HG03460 (cell line): ENCODE measurements around the gene ANKRD50.

Source experiments
- ATAC-seq: cut with Tn5 transposase; IDR thresholded peaks from one replicate; pipeline ENCODE4 v1.9.1; 2021; ENCODE audit not compliant: unreplicated experiment

ANKRD50 gene

DNA sequence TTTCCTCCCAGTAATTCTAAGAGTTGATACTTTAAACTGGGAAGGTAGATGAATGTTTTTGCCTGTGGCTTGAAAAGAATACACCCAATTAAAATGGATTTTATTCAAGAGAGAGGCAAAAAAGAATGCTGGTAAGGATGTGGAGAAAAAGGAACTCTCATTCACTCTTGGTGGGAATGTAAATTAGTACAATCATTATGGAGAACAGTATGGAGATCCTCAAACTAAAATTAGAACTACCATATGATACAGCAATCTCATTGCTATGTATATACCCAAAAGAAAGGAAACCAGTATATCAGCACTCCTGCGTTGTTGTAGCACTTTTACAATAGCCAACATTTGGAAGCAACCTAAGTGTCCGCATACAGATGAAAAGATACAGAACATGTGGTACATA is 75.2 kb downstream of the ANKRD50 start:
- ATAC-seq = no peak

DNA sequence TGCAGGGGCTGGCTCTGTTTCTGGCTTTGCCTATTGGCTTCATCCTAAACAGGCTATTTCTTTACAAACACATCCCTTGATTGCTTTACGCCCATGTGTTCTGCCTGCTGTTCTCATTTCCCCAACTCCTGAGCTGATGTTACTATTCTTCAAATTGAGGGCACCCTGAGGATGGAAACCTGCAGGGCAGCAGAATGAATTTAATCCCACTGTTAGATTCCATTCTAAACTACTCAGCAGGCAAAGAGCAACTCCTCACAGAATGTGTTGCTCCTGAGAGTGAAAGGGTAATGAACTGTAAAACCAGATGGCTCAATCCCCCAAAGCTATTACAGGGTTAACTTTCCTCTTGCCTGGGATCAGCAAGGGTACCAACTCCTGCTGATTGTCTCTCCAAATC is 75.7 kb downstream of the ANKRD50 start:
- no peak for ATAC-seq

DNA sequence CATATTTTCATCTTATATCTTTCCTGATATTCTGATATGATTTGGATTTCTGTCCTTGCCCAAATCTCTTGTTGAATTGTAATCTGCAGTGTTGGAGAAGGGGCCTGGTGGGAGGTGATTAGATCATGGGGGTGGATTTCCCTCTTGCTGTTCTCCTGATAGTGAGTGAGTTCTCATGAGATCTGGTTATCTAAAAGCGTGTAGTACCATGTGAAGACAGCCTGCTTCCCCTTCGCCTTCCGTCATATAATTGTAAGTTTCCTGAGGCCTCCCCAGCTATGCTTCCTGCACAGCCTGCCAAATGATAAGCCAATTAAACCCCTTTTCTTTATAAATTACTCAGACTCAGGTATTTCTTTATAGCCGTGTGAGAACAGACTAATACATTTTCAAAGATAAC is 77.2 kb downstream of the ANKRD50 start:
- no peak for ATAC-seq

DNA sequence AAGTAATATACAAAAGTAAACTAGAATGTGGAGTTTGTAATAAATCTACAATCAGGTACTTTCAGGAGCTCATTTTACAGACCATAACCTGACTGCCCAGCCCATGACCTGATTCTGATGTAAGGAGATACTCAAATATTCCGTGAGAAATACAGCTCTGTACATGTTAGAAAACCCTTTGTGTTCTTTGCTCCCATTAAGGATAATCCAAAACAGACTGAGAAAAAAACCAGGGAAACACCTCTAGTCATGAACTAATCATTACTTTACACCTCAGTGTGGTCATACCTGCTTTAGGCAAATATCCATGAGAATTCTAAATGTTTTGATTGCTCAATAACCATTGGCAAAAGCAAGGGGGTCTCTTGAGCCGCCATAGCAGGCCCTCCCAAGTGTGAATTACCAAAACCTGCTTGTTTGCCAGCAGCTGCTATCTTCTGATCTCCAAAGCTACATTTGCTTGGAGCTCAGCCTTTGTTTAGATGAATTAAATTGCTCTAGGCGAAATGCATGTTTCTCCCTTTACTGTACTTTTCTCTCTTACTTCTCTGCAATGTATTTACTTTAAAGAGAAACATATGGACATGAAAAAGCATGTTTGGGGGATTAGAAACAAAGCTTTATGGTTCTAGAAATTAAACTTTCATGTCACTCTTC is 79.1 kb downstream of the ANKRD50 start:
- ATAC-seq = no peak

DNA sequence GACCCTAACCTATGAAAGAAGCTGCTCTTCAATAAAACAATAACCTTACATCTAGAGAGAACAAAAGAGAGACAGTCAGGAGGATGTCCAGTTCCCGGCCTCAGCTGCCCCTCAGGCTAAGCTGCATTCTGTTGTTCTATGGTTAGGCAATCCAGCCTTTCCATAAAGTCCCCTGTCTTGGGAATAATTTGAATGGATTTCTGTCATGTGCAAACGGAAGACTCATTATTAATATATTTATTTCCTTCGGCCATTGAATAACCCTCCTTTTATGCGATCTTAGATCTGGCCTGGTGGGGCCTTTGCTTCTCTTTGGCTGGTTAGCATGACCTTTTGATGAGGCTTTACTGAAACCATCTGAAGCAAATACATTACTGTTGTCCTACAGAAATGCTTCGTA is 80.1 kb downstream of the ANKRD50 start:
- no peak for ATAC-seq

DNA sequence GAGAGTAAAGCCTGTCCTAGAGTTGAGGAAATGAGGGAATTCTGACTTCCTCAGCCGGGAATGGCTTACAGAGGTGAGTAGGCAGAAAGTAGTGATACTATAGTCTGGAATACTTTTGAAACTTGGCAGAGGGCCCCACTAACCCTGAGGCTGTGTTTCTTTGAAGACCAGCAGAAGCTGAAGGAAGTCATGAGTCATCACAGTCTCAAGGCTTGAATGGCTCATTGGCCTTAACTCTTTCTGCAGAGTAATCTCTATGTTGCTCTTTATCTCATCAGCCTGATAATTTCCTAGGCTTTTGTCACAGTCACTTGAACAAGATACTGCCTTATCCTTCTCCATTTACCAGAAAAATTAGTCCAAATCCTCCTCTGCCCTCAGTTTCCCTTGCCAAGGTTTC is 80.8 kb downstream of the ANKRD50 start:
- ATAC-seq = peak; percentile 87

DNA sequence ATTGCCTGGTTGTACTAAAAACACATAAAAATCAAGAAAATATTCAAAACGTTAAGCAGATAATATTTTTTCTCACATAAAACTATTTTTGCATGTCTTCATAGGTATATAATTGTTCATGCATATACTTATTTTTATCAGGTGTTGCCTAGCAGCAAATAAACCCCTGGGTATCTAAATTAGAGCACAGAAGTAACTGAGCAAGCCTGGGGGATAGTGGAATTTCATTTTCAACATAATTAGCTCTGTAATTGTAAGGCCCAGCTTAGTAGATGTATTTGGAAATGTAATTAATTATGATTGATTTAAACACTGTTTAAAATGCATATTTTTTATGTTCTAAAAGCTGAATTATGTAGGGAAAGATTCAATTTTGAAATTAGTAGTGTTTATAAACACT is 82.9 kb downstream of the ANKRD50 start:
- no peak for ATAC-seq
